ENCODE measurements around the gene RAI1. TPM values are rescaled to one million over a fixed set of nuclear protein-coding genes. Genes with fewer than 3 reads are reported as not detected.
A peak's percentile ranks its signal among the peaks of the same experiment; 100 is the strongest.

The RAI1 gene
- total RNA-seq, 1 donor from 2014 or later: 40.1 TPM

DNA sequence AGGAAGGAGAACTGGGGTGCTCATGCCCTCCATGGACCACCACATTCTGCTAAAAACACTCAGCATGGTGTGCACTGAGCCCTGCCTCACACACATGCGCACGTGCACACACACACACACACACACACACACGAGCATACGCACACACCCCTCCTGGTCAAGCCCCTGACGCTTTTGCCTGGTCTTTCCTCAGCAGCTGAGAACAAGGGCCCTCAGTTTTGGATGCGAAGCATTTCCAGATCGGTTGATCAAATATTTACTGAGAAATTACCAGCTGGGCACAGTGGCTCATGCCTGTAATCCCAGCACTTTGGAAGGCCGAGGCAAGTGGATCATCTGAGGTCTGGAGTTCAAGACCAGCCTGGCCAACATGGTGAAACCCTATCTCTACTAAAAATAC lies 20.1 kb upstream of the RAI1 start:
- TF ChIP-seq CTCF (IDR thresholded peaks at IDR 0.05): no peak
- Mint-ChIP-seq H3K27me3 (ENCODE audit: unreplicated experiment) (peaks cover 4% of the 10 kb centered on the region), H3K36me3 (ENCODE audit: unreplicated experiment) (no peaks in the 10 kb centered on the region), H3K9me3 (ENCODE audit: unreplicated experiment) (peaks cover 18% of the 10 kb centered on the region), H3K27ac (ENCODE audit: unreplicated experiment) (no peak overlapping the region), H3K4me3 (ENCODE audit: unreplicated experiment) (no peak overlapping the region), H3K4me1 (ENCODE audit: unreplicated experiment) (peaks cover 8% of the 10 kb centered on the region)
- DNase-seq (ENCODE audit: extremely low spot score, unreplicated experiment): no peak

GRCh38 chr17:17661834-17662385 lies 19.3 kb upstream of the RAI1 start:
- Mint-ChIP-seq H3K27me3 (ENCODE audit: unreplicated experiment) (peaks cover 4% of the 10 kb centered on the region), H3K36me3 (ENCODE audit: unreplicated experiment) (no peaks in the 10 kb centered on the region), H3K4me3 (ENCODE audit: unreplicated experiment) (no peak overlapping the region), H3K4me1 (ENCODE audit: unreplicated experiment) (peaks cover 8% of the 10 kb centered on the region), H3K9me3 (ENCODE audit: unreplicated experiment) (peaks cover 18% of the 10 kb centered on the region), H3K27ac (ENCODE audit: unreplicated experiment) (no peak overlapping the region)
- TF ChIP-seq CTCF (IDR thresholded peaks at IDR 0.05): peak; percentile 33
- DNase-seq (ENCODE audit: extremely low spot score, unreplicated experiment): no peak

- Mint-ChIP-seq H3K27ac (ENCODE audit: unreplicated experiment) (peak overlapping the region; percentile 58), H3K4me3 (ENCODE audit: unreplicated experiment) (peak overlapping the region; percentile 32), H3K9me3 (ENCODE audit: unreplicated experiment) (peaks cover 12% of the 10 kb centered on the region), H3K4me1 (ENCODE audit: unreplicated experiment) (peaks cover 8% of the 10 kb centered on the region), H3K27me3 (ENCODE audit: unreplicated experiment) (peaks cover 4% of the 10 kb centered on the region), H3K36me3 (ENCODE audit: unreplicated experiment) (no peaks in the 10 kb centered on the region)
- TF ChIP-seq CTCF (IDR thresholded peaks at IDR 0.05): no peak
- DNase-seq (ENCODE audit: extremely low spot score, unreplicated experiment): peak; percentile 91
Measured at GRCh38 chr17:17663160-17664063, 17.8 kb upstream of the RAI1 start.

DNA sequence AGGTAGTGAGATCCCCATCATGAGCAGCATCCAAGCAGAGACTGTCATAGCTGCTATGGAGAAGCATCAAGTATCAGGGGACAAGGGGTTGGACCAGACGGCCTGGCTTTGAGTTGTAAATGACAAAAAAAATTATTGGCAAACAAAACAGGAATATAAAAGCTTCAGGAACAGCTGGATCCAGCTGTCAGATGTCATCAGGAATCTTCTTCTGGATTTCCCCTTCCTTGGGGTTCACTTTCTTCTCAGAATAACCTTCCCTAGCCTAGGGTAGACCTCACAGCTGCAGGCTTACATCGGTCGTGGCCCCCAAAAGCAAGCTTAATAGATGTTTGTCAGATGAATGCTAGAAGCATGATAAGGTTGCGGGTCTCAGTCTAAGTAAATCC lies 17.2 kb upstream of the RAI1 start:
- DNase-seq (ENCODE audit: extremely low spot score, unreplicated experiment): no peak
- H3K4me1 Mint-ChIP-seq (ENCODE audit: unreplicated experiment): peaks cover 8% of the 10 kb centered on the region
- peaks cover 4% of the 10 kb centered on the region for H3K27me3 Mint-ChIP-seq (ENCODE audit: unreplicated experiment)

More for the DNA sequence above, 17.2 kb upstream of the RAI1 start:
- peaks cover 7% of the 10 kb centered on the region for H3K9me3 Mint-ChIP-seq (ENCODE audit: unreplicated experiment)
- no peak for TF ChIP-seq CTCF (IDR thresholded peaks at IDR 0.05)
- H3K27ac Mint-ChIP-seq (ENCODE audit: unreplicated experiment): no peak overlapping the region
- no peaks in the 10 kb centered on the region for H3K36me3 Mint-ChIP-seq (ENCODE audit: unreplicated experiment)
- no peak overlapping the region for H3K4me3 Mint-ChIP-seq (ENCODE audit: unreplicated experiment)
